Fibroblast of skin of right quadriceps (primary cell): ENCODE results near the gene GPATCH2L.

Source experiments
- DNase-seq: peaks from one replicate; pipeline ENCODE4 v3.0.0-alpha.2; 2013

GPATCH2L gene

DNA sequence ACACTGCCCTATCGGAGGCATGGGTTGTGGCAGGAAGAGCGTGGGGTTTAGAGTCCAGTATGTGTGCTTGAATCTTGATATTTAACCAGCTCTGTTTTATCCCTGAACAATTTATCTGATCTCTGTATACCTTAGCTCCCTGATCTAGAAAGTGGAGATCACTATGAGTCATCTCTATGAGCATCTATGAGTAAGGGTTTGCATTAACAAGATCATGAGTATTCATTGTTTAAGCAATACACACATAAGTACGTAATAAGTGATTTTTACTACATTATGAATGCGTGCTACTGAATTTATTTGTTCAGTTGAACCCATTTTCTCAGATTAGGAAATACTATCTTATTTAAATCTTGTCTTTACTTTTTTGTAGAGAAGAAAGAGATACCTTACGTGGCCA lies 49.4 kb downstream of the GPATCH2L start:
- peak; percentile 73 for DNase-seq

DNA sequence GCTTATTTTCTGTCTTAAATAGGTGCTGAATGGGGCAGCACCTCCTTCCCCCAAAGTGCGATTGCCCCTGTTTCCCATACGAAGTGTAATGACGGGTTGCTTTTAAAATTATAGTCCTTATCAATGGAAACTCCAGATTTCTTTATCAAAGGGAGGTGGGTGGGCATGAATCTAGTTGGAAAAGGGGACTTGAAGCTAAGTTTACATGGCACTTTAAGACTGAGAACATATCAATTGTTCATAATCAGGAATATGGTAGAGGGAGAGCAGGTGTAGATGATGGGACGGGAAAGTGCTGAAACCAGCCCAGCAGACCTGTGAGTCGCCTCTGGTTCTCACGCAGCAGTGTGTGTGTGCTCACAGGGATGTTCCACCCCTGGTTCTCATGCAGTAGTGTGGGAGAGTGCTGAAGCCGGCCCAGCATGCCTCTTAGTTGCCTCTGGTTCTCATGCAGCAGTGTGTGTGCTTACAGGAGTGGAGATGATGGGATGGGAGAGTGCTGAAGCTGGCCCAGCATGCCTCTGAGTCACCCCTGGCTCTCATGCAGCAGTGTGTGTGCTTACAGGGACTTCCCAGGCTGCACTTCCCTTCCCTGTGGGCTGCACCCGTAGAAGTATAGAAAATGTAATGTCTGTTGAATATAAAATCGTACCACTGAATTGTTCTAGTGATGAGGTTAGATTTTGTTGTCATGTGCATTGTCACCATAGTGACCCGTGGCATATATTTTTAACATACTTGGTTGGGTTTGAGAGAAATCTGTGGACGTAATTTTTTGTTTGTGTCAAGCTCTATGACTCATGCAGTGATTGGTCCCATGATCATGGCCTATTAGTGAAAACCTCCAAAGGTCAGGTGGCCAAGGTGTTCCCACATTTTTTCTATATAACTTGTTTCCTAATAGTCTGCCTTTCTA lies 51.6 kb downstream of the GPATCH2L start:
- DNase-seq, result peak; percentile 76

DNA sequence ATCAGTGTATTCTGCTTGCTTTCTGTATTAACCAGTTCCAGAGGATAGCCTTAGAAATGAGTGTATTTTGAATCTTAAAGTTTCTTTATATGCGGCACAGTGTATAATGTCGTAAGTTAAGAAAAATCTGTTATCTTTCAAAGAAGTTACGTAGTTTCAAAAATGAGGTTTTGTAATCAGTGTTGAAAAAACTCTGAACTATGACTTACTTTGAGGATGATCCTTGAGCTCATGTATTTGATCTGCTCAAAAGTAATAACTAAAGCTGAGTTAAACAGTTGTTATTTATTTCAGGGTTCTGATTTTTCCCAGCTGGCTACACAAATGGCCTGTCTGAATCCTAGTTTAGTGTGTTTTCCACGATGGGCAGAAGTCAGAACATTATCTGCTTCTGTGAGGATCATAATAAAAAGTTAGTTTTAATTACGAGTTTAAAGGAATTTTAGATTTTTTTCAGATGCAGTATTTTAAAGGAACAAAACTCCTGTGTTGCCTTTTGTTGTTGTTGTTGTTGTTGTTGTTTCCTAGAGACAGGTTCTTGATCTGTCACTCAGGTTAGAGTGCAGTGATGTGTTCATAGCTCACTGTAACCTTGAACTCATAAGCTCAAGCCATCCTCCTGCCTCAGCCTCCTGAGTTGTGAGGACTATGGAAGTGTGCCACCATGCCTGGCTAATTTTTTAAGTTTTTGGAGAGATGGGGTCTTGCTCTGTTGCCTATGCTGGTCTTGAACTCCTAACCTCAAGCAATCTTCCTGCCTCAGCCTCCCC lies 52.9 kb downstream of the GPATCH2L start:
- no peak for DNase-seq

DNA sequence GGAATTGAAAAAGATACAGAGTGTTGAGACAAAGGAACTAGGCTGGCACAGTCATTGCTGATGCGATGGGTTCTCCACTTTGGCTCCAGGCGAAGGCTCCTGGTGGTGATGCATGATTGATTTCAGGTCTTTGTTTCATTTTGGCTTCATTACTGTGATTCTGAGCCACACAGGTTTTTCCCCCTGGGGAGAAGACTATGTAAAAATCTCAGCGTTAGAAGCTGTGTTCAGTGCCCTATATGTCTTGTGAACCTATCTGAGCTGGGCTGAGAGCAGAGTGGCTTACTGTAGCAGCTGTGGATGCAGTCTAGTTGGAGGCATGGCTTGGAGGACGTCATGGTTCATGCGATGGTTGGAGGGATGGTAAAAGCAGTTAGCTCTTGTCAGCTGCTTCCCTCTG lies 54.0 kb downstream of the GPATCH2L start:
- no peak for DNase-seq

DNA sequence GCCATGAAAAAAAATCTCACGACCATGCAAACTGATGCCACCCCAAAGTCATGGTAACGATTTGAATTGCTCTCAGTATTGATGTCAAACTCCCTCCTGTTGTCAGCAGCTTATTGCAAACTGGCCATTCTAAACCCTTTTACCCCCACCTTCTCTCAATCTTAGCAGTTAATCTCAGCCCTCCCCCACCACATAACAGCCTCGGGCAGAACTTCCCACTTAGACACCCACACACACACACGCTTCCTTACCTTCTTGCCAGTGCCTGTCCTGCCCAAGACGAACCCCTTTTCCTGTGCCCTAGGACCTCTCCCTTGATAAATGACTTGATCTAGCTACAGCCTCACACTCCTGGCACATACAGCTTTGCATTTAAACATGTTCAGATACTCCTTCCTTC lies 56.6 kb downstream of the GPATCH2L start:
- DNase-seq, result no peak

DNA sequence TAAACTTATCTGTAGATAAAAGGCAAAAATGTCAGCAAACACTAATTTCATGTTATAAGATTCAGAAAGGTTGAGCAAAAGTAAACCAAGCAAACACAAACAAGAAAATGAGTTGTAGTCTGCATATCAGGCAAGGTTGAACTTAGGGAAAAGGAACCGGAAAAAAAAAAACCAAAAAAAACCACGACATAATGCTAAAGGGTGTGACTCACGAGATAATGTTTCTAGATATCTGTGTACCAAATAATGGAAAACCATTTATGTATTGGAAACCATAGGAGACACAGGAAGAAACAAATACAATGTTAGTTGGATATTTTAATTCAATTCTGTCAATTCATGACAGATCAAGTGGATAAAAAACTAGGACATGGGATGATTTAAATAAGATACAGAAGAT lies 60.5 kb downstream of the GPATCH2L start:
- no peak for DNase-seq

DNA sequence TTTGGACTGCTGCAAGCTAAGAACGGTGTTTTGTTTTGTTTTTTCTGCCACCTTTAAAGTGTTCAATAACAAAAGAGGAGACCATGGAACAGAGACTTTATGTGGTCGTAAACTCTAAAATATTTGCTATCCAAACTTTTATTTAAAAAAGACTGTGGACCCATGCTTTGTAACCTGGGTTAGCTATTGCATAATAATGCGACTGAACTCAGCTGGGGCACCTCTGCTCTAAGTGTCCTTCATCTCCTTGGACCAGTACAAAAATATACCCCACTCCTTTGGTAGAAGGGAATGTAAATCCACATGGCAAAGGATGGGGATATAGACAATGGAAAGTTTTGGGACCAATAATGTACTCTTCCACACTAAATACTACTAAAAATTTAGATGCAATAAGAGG lies 65.5 kb downstream of the GPATCH2L start:
- DNase-seq, result no peak

DNA sequence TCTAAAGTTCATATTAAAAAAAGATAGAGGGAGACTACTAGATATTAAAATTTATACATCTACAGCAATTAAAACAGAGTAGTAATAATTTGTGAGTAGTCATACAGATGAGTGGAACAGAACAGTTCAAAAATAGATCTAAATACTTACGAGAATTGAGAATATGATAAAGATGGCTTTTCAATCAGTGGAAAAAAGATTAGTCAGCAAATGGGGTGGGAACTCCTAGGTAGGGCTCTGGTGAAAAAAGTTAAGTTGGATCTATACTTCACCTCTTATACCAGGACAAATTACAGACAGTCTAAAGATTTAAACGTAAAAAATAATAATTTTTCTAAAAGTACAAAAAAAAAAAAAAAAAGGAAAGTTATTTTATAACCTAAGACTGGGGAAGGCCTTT lies 66.9 kb downstream of the GPATCH2L start:
- no peak for DNase-seq

DNA sequence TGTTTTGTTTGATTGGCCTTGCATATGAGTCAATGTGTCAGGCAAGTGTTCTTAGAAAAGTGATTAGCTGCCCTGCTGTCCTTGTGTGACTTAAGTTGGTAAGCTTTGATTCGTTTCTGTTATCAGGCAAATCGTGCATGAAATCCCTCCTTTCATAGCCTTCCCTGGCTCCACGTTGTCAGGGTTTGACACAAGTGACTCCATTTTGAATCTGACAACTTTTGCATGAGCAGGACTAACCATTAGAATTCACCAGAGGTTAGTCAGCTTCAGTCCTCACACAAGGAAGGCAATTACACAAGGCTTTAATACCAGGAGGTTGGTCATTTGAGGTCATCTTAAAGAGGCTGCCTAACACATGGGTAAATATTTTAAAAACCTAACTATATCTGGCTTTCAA lies 68.2 kb downstream of the GPATCH2L start:
- DNase-seq, result no peak

DNA sequence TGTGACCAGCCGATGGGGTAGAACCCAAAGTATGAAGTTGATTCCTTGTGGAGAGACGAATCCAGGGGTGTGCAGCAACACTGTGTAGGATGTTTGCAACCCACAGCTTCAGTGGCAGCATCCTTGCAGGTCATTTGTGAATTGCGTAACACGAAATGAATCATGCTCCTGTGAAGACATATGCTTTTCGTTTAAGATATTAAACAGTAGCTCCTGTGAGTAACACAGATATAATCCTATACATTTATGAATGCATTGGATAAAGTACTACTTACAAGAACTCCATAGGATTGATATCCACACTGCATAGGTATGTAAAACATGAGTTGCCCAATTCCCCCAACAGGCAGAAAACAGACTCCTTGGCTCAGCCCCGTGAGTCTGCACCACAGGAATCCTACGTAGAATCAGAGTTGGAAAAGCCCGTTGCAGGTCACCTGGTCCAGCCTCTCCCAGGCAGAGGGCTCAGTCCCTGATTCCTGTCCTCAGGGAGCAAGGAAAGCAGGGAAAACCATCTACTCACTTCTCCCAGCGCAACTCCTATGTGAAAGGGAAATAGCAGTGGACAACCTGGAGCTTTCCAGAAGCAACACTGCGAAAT lies 75.8 kb downstream of the GPATCH2L start:
- DNase-seq, result peak; percentile 92

DNA sequence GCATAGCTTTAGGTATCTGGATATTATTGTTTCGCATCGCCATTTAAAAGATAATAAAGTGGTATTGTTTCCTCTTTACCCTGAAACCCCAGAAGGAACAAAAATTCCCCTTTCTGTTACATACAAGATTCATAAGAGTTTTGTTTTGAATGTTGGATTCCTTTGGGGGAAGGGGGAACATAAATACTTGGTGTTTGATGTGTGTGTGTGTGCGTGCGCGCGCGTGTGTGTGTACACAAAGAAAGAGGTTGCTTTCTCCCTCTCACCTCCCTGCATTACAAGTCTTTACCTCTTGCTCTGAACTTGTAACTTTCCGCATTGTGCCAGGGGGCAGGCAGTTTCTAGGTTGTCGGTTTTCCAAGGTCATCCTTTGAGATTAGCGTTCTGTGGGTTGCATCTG lies 76.4 kb downstream of the GPATCH2L start:
- peak; percentile 6 for DNase-seq

DNA sequence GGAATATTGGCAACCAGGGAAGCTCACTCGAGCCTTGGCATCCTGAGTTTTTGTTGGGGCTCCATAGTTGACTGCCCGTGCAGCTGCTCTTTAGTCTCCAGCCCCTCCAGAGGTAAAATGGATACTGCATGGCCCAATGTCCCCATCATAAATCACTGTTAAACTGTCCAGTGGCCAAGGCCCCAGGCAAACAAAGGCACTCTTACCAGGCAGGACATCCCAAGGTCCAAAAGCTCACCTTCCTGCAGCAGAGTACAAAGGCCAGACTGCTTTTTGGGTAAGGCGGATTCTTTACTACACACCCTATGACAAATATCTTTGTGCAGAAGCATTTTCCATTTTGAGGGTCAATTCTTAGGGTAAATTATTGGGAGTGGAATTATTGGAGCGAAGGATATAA lies 81.1 kb downstream of the GPATCH2L start:
- no peak for DNase-seq

DNA sequence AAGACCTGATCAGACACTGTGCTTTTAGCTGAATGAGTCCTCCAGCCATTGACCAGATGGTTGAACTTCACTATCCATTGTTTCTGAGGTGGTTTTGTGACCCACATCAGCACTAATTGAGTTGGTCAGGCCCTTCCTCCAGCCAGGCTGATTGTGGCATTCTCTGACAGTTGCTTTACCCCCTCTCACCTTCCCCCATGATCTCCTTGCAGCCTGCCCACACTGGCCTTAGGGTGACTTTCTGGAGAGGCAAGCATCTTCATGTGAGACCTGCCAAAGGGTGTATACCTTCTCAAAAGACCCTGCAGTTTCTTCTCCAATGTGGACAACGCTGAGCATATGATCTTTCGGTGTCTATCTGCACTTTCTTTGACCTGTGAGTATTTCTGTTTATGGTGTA lies 83.9 kb downstream of the GPATCH2L start:
- DNase-seq, result no peak

DNA sequence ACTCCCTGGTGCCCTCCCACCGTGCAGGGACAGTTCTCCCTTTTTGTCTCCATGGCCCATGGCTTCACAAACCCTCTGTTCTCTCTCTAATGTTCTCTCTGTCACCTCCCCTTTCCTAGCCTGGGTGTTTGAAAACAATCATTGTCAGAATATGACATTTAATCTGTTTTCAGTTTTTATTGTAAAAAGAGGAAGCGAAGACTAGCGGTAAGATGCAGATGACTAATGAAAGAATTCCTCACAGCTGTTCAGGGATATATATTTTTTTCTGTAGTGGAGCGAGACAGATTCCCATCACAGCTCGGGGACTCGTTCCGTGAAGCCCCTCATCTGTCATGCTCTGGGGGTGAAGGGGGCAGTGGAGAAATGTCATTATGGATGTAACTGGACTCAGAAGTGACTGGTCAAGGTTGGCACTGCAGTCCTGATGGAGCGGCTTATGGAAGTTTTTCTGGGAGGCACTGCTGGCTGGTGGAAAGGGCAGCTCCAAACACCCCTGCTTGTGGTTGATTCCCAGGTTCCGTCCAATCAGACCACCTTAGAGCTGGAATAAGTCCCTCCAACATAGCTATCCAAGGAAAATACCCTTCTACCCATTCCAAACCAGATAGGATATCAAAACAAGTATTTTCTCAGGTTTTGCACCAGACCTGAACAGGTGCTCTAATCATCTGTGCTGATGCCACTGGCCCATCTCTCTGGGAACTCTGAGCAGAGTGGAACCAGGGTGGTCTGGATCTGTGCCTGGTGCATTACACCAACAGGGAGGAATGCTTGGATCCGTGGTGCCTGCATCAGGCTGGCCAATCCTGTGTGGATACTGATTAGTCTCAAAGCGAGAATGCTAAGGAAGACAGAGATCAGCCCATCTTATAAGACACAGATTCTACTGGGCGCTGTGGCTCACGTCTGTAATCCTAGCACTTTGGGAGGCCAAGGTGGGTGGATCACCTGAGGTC lies 84.7 kb downstream of the GPATCH2L start:
- no peak for DNase-seq

DNA sequence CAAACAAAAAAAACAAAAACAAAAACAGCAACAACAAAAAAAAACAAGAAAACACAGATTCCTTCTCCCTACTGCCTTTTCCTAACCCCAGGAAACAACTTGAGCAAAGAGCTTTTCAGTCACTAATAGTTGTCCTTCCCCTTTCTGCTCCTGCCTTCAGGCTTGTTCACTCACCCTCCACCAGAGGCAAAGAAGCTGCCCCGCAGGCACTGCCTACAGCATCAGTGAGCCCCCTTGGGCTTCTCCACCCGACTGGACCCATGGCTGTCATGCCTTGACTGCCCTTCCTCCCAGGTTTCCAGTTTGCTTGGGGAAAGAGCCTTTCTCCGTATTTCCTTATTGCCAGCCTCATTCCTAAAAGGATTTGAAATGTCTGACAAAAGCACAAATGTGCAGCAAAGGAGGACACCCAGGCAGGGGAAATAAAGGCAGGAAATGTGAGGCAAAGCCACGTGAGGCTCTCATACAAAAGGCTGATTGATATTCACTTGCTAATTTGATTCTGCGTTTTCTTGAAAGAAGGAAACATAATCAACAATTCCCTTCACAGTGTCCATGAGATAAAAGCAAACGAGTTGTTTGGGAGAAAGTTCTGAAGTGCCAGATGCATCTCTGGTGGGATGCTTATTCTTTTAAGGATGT lies 85.7 kb downstream of the GPATCH2L start:
- DNase-seq, result no peak

DNA sequence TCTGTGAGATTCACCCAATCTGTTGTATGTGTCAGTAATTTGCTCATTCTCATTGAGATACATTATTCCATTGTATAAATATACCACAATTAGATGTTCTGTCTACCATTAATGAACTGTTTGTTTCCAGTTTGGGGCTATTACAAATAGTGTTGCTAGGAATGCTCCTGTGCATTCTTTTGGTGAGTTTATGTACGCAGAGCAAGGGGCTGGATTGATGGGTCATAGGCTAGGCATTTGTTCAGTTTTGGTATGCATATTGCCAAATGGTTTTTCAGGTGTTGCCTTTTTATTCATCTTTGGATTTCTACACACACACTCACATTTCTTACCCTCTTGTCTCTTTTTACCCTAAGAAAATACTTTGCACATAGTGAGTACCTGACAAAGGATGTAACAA lies 93.4 kb downstream of the GPATCH2L start:
- DNase-seq, result no peak

DNA sequence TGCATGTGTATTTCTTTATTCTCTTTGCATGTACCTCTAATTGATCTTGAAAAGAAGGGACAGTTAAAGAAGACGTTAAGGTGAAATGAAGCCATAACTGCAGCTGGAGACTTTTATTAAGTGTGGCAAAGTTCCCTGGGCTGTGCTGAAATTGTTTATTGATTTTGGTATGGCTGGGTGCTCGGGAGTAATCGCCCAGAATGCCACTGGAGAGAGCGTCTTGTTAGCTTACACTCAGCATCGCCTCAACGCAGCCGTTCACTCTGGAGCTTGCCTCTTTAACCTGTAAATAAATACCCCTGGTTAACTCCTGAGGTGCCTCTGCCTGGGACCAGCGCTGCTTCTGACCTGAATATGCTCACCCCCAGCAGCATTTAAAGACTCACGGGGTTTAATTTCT lies 98.6 kb downstream of the GPATCH2L start:
- no peak for DNase-seq

DNA sequence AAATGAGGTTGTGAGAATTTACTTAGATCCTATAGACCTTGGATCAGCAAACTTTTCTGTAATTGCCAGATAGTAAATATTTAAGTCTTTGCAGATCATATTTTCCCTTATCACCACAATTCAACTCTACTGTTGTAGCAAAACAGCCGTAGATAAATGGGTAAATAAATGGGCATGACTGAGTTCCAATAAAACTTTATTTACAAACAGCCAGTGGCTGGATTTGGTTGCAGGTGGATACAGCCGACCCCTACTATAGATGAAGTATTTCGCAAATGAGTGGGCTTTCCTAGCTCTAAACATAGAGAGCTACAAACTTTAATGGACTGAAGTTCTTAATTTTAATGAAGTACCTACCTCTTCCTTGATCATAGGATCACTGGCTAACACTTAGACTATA lies 100.7 kb downstream of the GPATCH2L start:
- no peak for DNase-seq

DNA sequence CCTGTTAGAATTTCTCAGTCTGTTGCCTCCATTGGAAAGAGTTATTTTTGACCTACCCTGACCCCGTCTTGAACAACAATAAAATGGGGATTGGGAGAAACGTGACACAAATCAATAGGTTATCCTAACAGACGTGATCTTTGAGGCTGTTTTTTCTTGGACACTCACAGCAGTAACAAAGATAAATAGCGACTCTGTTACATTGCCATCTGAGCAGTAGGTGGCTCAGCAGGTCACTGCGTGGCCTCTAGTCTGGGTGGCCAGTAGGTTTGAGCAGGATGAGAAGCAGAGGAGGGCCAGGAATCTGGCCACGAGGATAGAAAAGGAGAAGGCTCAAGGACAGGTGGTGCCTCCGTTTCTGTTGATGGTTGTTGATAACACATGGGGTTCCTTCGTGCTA lies 101.4 kb downstream of the GPATCH2L start:
- DNase-seq, result no peak

DNA sequence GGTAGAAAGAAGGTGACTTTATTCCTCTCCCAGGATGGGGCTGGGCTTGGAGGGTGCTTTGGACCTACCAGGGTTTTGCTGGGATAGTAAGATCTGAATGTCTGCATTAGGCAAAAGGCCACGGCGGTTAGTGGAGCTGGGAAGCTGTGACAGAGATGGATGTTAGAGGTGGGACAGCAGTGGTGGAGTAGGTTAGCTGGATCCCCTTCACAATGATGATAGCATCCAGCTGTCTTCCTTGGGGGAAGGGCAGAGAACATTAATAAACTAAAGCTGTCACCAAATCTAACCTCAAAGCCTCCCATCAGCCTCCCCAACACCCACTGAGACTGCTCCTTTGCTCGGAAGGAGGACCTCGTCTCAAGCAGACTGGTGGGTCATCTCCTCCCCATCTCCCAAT lies 104.8 kb downstream of the GPATCH2L start:
- no peak for DNase-seq

DNA sequence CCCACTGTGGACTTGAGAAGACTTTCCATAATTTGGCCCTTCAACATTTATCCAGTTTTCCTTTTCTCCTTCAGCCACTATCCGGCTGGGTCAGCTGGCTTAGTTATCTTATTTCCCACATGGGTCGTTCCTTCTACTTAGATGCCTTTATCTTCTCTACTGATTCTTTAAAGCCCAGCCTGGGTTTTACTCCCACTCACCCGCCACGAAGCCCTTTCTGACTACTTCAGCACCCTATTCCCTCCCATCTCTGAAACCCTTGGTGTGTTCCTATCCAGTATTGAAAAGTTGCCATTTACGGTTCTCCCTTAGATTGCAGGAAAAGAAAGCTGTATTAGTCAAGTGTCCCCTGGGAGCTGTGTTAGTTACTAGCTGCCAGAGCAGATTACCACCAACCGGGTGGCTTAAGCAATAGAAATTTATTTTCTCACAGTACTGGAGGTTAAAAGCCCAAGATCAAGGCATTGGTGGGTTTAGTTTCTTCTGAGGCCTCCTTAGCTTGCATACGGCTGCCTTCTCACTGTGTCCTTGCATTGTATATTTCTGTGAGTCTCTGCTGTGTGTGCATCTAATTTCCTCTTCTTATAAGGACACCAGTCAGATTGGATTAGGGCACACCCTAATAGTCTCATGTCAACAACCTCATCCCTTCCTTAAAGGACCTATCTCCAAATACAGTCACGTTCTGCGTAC lies 105.5 kb downstream of the GPATCH2L start:
- peak; percentile 59 for DNase-seq
